SHP77 treated with DMSO at 0.1 percent for 48 hours (cell line): ENCODE data around the gene FRK.
"Not testable (repeated sequence)": the region's sequence is repeated elsewhere in the genome, so short reads cannot be mapped to it uniquely, and the experiment has no call there.

Experiments used
- DNase-seq: peaks from one replicate; lab custom pipeline; 2025; lab: John Stamatoyannopoulos, UW

Gene FRK

GRCh38 chr6:116073765-116074440, 13.2 kb upstream of the FRK start:
- DNase-seq, result no peak

GRCh38 chr6:116072368-116072767, 11.7 kb upstream of the FRK start:
- DNase-seq, result no peak

- no peak for DNase-seq
Measured at GRCh38 chr6:116070616-116071389, 10.1 kb upstream of the FRK start.

- no peak for DNase-seq
Measured at GRCh38 chr6:116070101-116070500, 9.4 kb upstream of the FRK start.

- DNase-seq, result no peak
Measured at GRCh38 chr6:116066789-116067188, 6.1 kb upstream of the FRK start.

- no peak for DNase-seq
Measured at GRCh38 chr6:116064666-116065065, 4.0 kb upstream of the FRK start.

- DNase-seq, result no peak
Measured at GRCh38 chr6:116062496-116062895, 1.8 kb upstream of the FRK start.

GRCh38 chr6:116059713-116060571, 749 bp downstream of the FRK start:
- DNase-seq, result no peak

- no peak for DNase-seq
Measured at GRCh38 chr6:116057766-116058165, 2.9 kb downstream of the FRK start.

GRCh38 chr6:116055513-116055912, 5.2 kb downstream of the FRK start:
- no peak for DNase-seq

GRCh38 chr6:116051244-116051643, 9.4 kb downstream of the FRK start:
- no peak for DNase-seq

GRCh38 chr6:116050737-116051136, 10.0 kb downstream of the FRK start:
- no peak for DNase-seq

- no peak for DNase-seq
Measured at GRCh38 chr6:116049321-116049720, 11.4 kb downstream of the FRK start.

GRCh38 chr6:116047173-116047933, 13.3 kb downstream of the FRK start:
- DNase-seq, result no peak

GRCh38 chr6:116046737-116047136, 14.0 kb downstream of the FRK start:
- DNase-seq, result no peak

GRCh38 chr6:116046272-116046671, 14.4 kb downstream of the FRK start:
- DNase-seq, result not testable (repeated sequence)

- DNase-seq, result no peak
Measured at GRCh38 chr6:116041934-116042333, 18.8 kb downstream of the FRK start.

- no peak for DNase-seq
Measured at GRCh38 chr6:116040993-116041392, 19.7 kb downstream of the FRK start.

GRCh38 chr6:116036885-116037284, 23.8 kb downstream of the FRK start:
- no peak for DNase-seq

GRCh38 chr6:116036075-116036773, 24.5 kb downstream of the FRK start:
- DNase-seq, result no peak

- no peak for DNase-seq
Measured at GRCh38 chr6:116035616-116036015, 25.1 kb downstream of the FRK start.
